ENCODE measurements around the gene TVP23B.
"Not testable (repeated sequence)": the region's sequence is repeated elsewhere in the genome, so short reads cannot be mapped to it uniquely, and the experiment has no call there.

- TF ChIP-seq CTCF (IDR thresholded peaks at IDR 0.05; ENCODE audit: insufficient read depth, low read length, poor library complexity, severe bottlenecking); EZH2phosphoT487 (conservative IDR thresholded peaks at IDR 0.05; ENCODE audit: low read length): not testable (repeated sequence)
Observed at GRCh38 chr17:18750242-18750641, 30.7 kb upstream of the TVP23B start.
